ENCODE data around the gene CES3.

The CES3 gene

GRCh38 chr16:67000384-67001351 lies 39.6 kb downstream of the CES3 start:
- TF ChIP-seq ZFX (IDR thresholded peaks at IDR 0.05; ENCODE audit: borderline replicate concordance) = no peak
- TF ChIP-seq CTCF (IDR thresholded peaks at IDR 0.05) = no peak
- no peak overlapping the region for H3K27ac ChIP-seq

GRCh38 chr16:67001726-67002125 lies 40.7 kb downstream of the CES3 start:
- TF ChIP-seq CTCF (IDR thresholded peaks at IDR 0.05) (no peak), ZFX (IDR thresholded peaks at IDR 0.05; ENCODE audit: borderline replicate concordance) (no peak)
- H3K27ac ChIP-seq = no peak overlapping the region

- TF ChIP-seq ZFX (IDR thresholded peaks at IDR 0.05; ENCODE audit: borderline replicate concordance) (no peak), CTCF (IDR thresholded peaks at IDR 0.05) (no peak)
- no peak overlapping the region for H3K27ac ChIP-seq
Measured at GRCh38 chr16:67006930-67007658, 46.0 kb downstream of the CES3 start.

GRCh38 chr16:67009158-67009557 lies 48.1 kb downstream of the CES3 start:
- TF ChIP-seq CTCF (IDR thresholded peaks at IDR 0.05) (no peak), ZFX (IDR thresholded peaks at IDR 0.05; ENCODE audit: borderline replicate concordance) (no peak)
- no peak overlapping the region for H3K27ac ChIP-seq

- no peak overlapping the region for H3K27ac ChIP-seq
- no peak for TF ChIP-seq CTCF (IDR thresholded peaks at IDR 0.05)
- TF ChIP-seq ZFX (IDR thresholded peaks at IDR 0.05; ENCODE audit: borderline replicate concordance) = no peak
Measured at GRCh38 chr16:67011274-67011673, 50.2 kb downstream of the CES3 start.

GRCh38 chr16:67013233-67013822 lies 52.3 kb downstream of the CES3 start:
- TF ChIP-seq CTCF (IDR thresholded peaks at IDR 0.05) = no peak
- TF ChIP-seq ZFX (IDR thresholded peaks at IDR 0.05; ENCODE audit: borderline replicate concordance) = no peak
- peak overlapping the region; percentile 38 for H3K27ac ChIP-seq
